ENCODE measurements around the gene LPAR1. TPM values are rescaled to one million over a fixed set of nuclear protein-coding genes. Genes with fewer than 3 reads are reported as not detected.

The LPAR1 gene
- total RNA-seq, 1 experiment from 2014 or later: 11.0 TPM

- Histone ChIP-seq H3K9me3 (ENCODE audit: control insufficient read depth, insufficient read depth, low read depth, low read length) (no peaks in the 10 kb centered on the region), H3K27ac (ENCODE audit: low read length) (no peak overlapping the region), H3K27me3 (ENCODE audit: control insufficient read depth, insufficient read depth, low read length) (no peaks in the 10 kb centered on the region), H3K36me3 (ENCODE audit: control insufficient read depth, insufficient read depth, low read length) (no peaks in the 10 kb centered on the region), H3K4me3 (ENCODE audit: low read depth in 2 of 2, low read length in 2 of 2) (no peak overlapping the region), H3K4me1 (ENCODE audit: control insufficient read depth, insufficient read depth, low read length) (no peaks in the 10 kb centered on the region)
- TF ChIP-seq SIN3A (IDR thresholded peaks at IDR 0.05; ENCODE audit: borderline replicate concordance, insufficient read depth, low read depth, low read length) (no peak), TCF7L2 (IDR thresholded peaks at IDR 0.05; ENCODE audit: low read depth, low read length) (no peak), REST (IDR thresholded peaks at IDR 0.05; ENCODE audit: insufficient read depth in 1 of 2, low read depth in 2 of 2, low read length in 1 of 2) (no peak), POLR2AphosphoS5 (IDR thresholded peaks at IDR 0.05; ENCODE audit: low read depth, low read length) (no peak)
- TF ChIP-seq, protein P1, sequence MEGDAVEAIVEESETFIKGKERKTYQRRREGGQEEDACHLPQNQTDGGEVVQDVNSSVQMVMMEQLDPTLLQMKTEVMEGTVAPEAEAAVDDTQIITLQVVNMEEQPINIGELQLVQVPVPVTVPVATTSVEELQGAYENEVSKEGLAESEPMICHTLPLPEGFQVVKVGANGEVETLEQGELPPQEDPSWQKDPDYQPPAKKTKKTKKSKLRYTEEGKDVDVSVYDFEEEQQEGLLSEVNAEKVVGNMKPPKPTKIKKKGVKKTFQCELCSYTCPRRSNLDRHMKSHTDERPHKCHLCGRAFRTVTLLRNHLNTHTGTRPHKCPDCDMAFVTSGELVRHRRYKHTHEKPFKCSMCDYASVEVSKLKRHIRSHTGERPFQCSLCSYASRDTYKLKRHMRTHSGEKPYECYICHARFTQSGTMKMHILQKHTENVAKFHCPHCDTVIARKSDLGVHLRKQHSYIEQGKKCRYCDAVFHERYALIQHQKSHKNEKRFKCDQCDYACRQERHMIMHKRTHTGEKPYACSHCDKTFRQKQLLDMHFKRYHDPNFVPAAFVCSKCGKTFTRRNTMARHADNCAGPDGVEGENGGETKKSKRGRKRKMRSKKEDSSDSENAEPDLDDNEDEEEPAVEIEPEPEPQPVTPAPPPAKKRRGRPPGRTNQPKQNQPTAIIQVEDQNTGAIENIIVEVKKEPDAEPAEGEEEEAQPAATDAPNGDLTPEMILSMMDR (IDR thresholded peaks at IDR 0.05): no peak
- ChIA-PET CTCF (no interaction called here), POLR2A (no interaction called here)
- DNase-seq (ENCODE audit: low read depth, low spot score) (no peak), ATAC-seq (no peak)
- no TSS peak for BruUV-seq (replicated peaks)
- intact Hi-C loops (cut with micrococcal nuclease; ENCODE audit: unreplicated experiment): no loop called here
- in situ Hi-C loops (cut with HindIII; ENCODE audit: low pct_unique_long_range_greater_than_20kb, low sequenced_read_pairs): no loop called here
Observed at GRCh38 chr9:111074395-111074794, 36.1 kb upstream of the LPAR1 start.

GRCh38 chr9:111069183-111069582, 30.9 kb upstream of the LPAR1 start:
- intact Hi-C loops (cut with micrococcal nuclease; ENCODE audit: unreplicated experiment) (no loop called here), in situ Hi-C loops (cut with HindIII; ENCODE audit: low pct_unique_long_range_greater_than_20kb, low sequenced_read_pairs) (no loop called here)
- no peak overlapping the region for H3K27ac ChIP-seq (ENCODE audit: low read length)
- TF ChIP-seq POLR2AphosphoS5 (IDR thresholded peaks at IDR 0.05; ENCODE audit: low read depth, low read length): no peak
- no peak for TF ChIP-seq TCF7L2 (IDR thresholded peaks at IDR 0.05; ENCODE audit: low read depth, low read length)
- no peak for TF ChIP-seq REST (IDR thresholded peaks at IDR 0.05; ENCODE audit: insufficient read depth in 1 of 2, low read depth in 2 of 2, low read length in 1 of 2)
- no peak for TF ChIP-seq SIN3A (IDR thresholded peaks at IDR 0.05; ENCODE audit: borderline replicate concordance, insufficient read depth, low read depth, low read length)
- TF ChIP-seq, protein P1 (IDR thresholded peaks at IDR 0.05): no peak
- no peaks in the 10 kb centered on the region for H3K9me3 ChIP-seq (ENCODE audit: control insufficient read depth, insufficient read depth, low read depth, low read length)
- no peaks in the 10 kb centered on the region for H3K36me3 ChIP-seq (ENCODE audit: control insufficient read depth, insufficient read depth, low read length)
- CTCF ChIA-PET: no interaction called here
- no peaks in the 10 kb centered on the region for H3K27me3 ChIP-seq (ENCODE audit: control insufficient read depth, insufficient read depth, low read length)
- no TSS peak for BruUV-seq (replicated peaks)
- POLR2A ChIA-PET: no interaction called here
- ATAC-seq: no peak
- DNase-seq (ENCODE audit: low read depth, low spot score): no peak
- no peak overlapping the region for H3K4me3 ChIP-seq (ENCODE audit: low read depth in 2 of 2, low read length in 2 of 2)
- no peaks in the 10 kb centered on the region for H3K4me1 ChIP-seq (ENCODE audit: control insufficient read depth, insufficient read depth, low read length)

Data from Panc1 (cell line).